Measurements from ENCODE around the gene MSMP.

MSMP gene
- 0 to 0.29 (median 0.07) reads per million in 9 experiments for total RNA-seq

GRCh38 chr9:35754264-35754663 is at the start of gene MSMP:
TSS of gene MSMP (minus strand) at chr9:35754276. CDS start at chr9:35754129, 147 bp downstream.
- no peak within 1 kb of the TSS for H3K27ac Mint-ChIP-seq

GRCh38 chr9:35801328-35802128 is 47.5 kb upstream of the MSMP start:
- Mint-ChIP-seq H3K27me3 (no peaks in the 10 kb centered on the region), H3K27ac (no peak overlapping the region), H3K4me3 (no peak overlapping the region), H3K4me1 (ENCODE audit: low read depth in 2 of 2) (no peaks in the 10 kb centered on the region), H3K36me3 (ENCODE audit: insufficient read depth) (peaks cover 9% of the 10 kb centered on the region), H3K9me3 (no peaks in the 10 kb centered on the region)
- ATAC-seq (replicated peaks) (no peak), DNase-seq (no peak)

More at GRCh38 chr9:35754264-35754663, at the start of gene MSMP:
- Mint-ChIP-seq H3K9me3 (no peaks in the 10 kb centered on the region), H3K4me1 (ENCODE audit: low read depth in 2 of 2) (peaks cover 30 to 37% of the 10 kb centered on the region in 2 donors), H3K4me3 (no peak within 1 kb of the TSS), H3K36me3 (ENCODE audit: insufficient read depth) (peaks cover 14% of the 10 kb centered on the region), H3K27me3 (no peaks in the 10 kb centered on the region)
- ATAC-seq (replicated peaks) (no peak), DNase-seq (no peak)

- H3K27ac Mint-ChIP-seq: peak overlapping the region in 1 of 2 donors; percentile 74
- no peak for ATAC-seq (replicated peaks)
Measured at GRCh38 chr9:35800530-35800929, 46.5 kb upstream of the MSMP start.

GRCh38 chr9:35798658-35799374 is 44.7 kb upstream of the MSMP start:
- H3K4me3 Mint-ChIP-seq: no peak overlapping the region
- peaks cover 9% of the 10 kb centered on the region for H3K36me3 Mint-ChIP-seq (ENCODE audit: insufficient read depth)
- no peaks in the 10 kb centered on the region for H3K9me3 Mint-ChIP-seq
- H3K4me1 Mint-ChIP-seq (ENCODE audit: low read depth in 2 of 2): no peaks in the 10 kb centered on the region
- H3K27me3 Mint-ChIP-seq: no peaks in the 10 kb centered on the region
- no peak for DNase-seq
- no peak for ATAC-seq (replicated peaks)
- peak overlapping the region in 1 of 2 donors; percentile 15 for H3K27ac Mint-ChIP-seq

More at GRCh38 chr9:35800530-35800929, 46.5 kb upstream of the MSMP start:
- Mint-ChIP-seq H3K27me3 (no peaks in the 10 kb centered on the region), H3K4me1 (ENCODE audit: low read depth in 2 of 2) (no peaks in the 10 kb centered on the region), H3K9me3 (no peaks in the 10 kb centered on the region), H3K4me3 (no peak overlapping the region), H3K36me3 (ENCODE audit: insufficient read depth) (peaks cover 9% of the 10 kb centered on the region)
- no peak for DNase-seq

- ATAC-seq (replicated peaks) (no peak), DNase-seq (no peak)
- H3K4me1 Mint-ChIP-seq (ENCODE audit: low read depth in 2 of 2): peaks cover 2 to 7% of the 10 kb centered on the region in 2 donors
- no peaks in the 10 kb centered on the region for H3K27me3 Mint-ChIP-seq
- no peak overlapping the region for H3K4me3 Mint-ChIP-seq
- H3K27ac Mint-ChIP-seq: no peak overlapping the region
- H3K36me3 Mint-ChIP-seq (ENCODE audit: insufficient read depth): no peaks in the 10 kb centered on the region
- no peaks in the 10 kb centered on the region for H3K9me3 Mint-ChIP-seq
Measured at GRCh38 chr9:35797311-35798109, 43.4 kb upstream of the MSMP start.

GRCh38 chr9:35795695-35796094 is 41.6 kb upstream of the MSMP start:
- Mint-ChIP-seq H3K4me1 (ENCODE audit: low read depth in 2 of 2) (peaks cover 5 to 7% of the 10 kb centered on the region in 2 donors), H3K36me3 (ENCODE audit: insufficient read depth) (no peaks in the 10 kb centered on the region), H3K9me3 (no peaks in the 10 kb centered on the region), H3K4me3 (no peak overlapping the region), H3K27ac (no peak overlapping the region), H3K27me3 (no peaks in the 10 kb centered on the region)
- DNase-seq (no peak), ATAC-seq (replicated peaks) (no peak)

GRCh38 chr9:35793461-35793860 is 39.4 kb upstream of the MSMP start:
- Mint-ChIP-seq H3K27ac (peak overlapping the region; percentile 64 to 74), H3K36me3 (ENCODE audit: insufficient read depth) (peaks cover 6% of the 10 kb centered on the region), H3K4me1 (ENCODE audit: low read depth in 2 of 2) (peaks cover 9 to 12% of the 10 kb centered on the region in 2 donors), H3K9me3 (no peaks in the 10 kb centered on the region), H3K27me3 (no peaks in the 10 kb centered on the region), H3K4me3 (no peak overlapping the region)
- DNase-seq (no peak), ATAC-seq (replicated peaks) (no peak)

GRCh38 chr9:35792826-35793225 is 38.8 kb upstream of the MSMP start:
- H3K27me3 Mint-ChIP-seq: no peaks in the 10 kb centered on the region
- DNase-seq (no peak), ATAC-seq (replicated peaks) (no peak)
- H3K27ac Mint-ChIP-seq: peak overlapping the region; percentile 64 to 74
- H3K36me3 Mint-ChIP-seq (ENCODE audit: insufficient read depth): peaks cover 9% of the 10 kb centered on the region
- no peaks in the 10 kb centered on the region for H3K9me3 Mint-ChIP-seq
- peaks cover 9 to 12% of the 10 kb centered on the region in 2 donors for H3K4me1 Mint-ChIP-seq (ENCODE audit: low read depth in 2 of 2)
- H3K4me3 Mint-ChIP-seq: no peak overlapping the region

- DNase-seq: no peak
- Mint-ChIP-seq H3K9me3 (no peaks in the 10 kb centered on the region), H3K4me3 (no peak overlapping the region), H3K27me3 (no peaks in the 10 kb centered on the region), H3K27ac (no peak overlapping the region), H3K36me3 (ENCODE audit: insufficient read depth) (peaks cover 12% of the 10 kb centered on the region), H3K4me1 (ENCODE audit: low read depth in 2 of 2) (peaks cover 9 to 12% of the 10 kb centered on the region in 2 donors)
- ATAC-seq (replicated peaks): no peak
Measured at GRCh38 chr9:35792024-35792813, 38.1 kb upstream of the MSMP start.

GRCh38 chr9:35791297-35791921 is 37.3 kb upstream of the MSMP start, which contains the start of gene NPR2:
TSS of gene NPR2 (plus strand) at chr9:35791591. CDS start at chr9:35792409, 818 bp downstream.
- no peak within 1 kb of the TSS for H3K27ac Mint-ChIP-seq
- no peaks in the 10 kb centered on the region for H3K9me3 Mint-ChIP-seq
- no peak for ATAC-seq (replicated peaks)
- H3K4me1 Mint-ChIP-seq (ENCODE audit: low read depth in 2 of 2): peaks cover 9 to 12% of the 10 kb centered on the region in 2 donors
- no peak for DNase-seq
- no peaks in the 10 kb centered on the region for H3K27me3 Mint-ChIP-seq
- peaks cover 19% of the 10 kb centered on the region for H3K36me3 Mint-ChIP-seq (ENCODE audit: insufficient read depth)
- no peak within 1 kb of the TSS for H3K4me3 Mint-ChIP-seq

GRCh38 chr9:35790385-35791296 is 36.6 kb upstream of the MSMP start:
- Mint-ChIP-seq H3K36me3 (ENCODE audit: insufficient read depth) (peaks cover 20% of the 10 kb centered on the region), H3K27me3 (no peaks in the 10 kb centered on the region), H3K4me3 (no peak overlapping the region), H3K9me3 (no peaks in the 10 kb centered on the region), H3K4me1 (ENCODE audit: low read depth in 2 of 2) (peaks cover 9 to 12% of the 10 kb centered on the region in 2 donors), H3K27ac (no peak overlapping the region)
- DNase-seq (peak; percentile 60 to 64 (median 62)), ATAC-seq (replicated peaks) (peak; percentile 93)
